NCI-H2029 (cell line): ENCODE data around the gene MRPS35.
"Not testable (repeated sequence)": the region's sequence is repeated elsewhere in the genome, so short reads cannot be mapped to it uniquely, and the experiment has no call there.

Experiments
- DNase-seq: peaks from one replicate; lab custom pipeline; 2025; lab: John Stamatoyannopoulos, UW

MRPS35 gene

GRCh38 chr12:27709212-27709931 lies 1.3 kb upstream of the MRPS35 start:
- no peak for DNase-seq

GRCh38 chr12:27709932-27710591 lies 570 bp upstream of the MRPS35 start:
- peak; percentile 26 for DNase-seq

GRCh38 chr12:27711317-27711682 lies 668 bp downstream of the MRPS35 start:
- no peak for DNase-seq

- no peak for DNase-seq
Observed at GRCh38 chr12:27711967-27712366, 1.3 kb downstream of the MRPS35 start.

GRCh38 chr12:27723212-27723611 lies 12.6 kb downstream of the MRPS35 start:
- DNase-seq, result no peak

- no peak for DNase-seq
Observed at GRCh38 chr12:27730097-27730588, 19.5 kb downstream of the MRPS35 start.

GRCh38 chr12:27732281-27732680 lies 21.6 kb downstream of the MRPS35 start:
- DNase-seq, result no peak

- DNase-seq, result no peak
Observed at GRCh38 chr12:27733052-27733656, 22.5 kb downstream of the MRPS35 start.

GRCh38 chr12:27733791-27734190 lies 23.2 kb downstream of the MRPS35 start:
- DNase-seq, result no peak

GRCh38 chr12:27734321-27734720 lies 23.7 kb downstream of the MRPS35 start:
- not testable (repeated sequence) for DNase-seq

- DNase-seq, result no peak
Observed at GRCh38 chr12:27743601-27744000, 33.0 kb downstream of the MRPS35 start.

- not testable (repeated sequence) for DNase-seq
Observed at GRCh38 chr12:27745734-27746133, 35.1 kb downstream of the MRPS35 start.

- DNase-seq, result peak; percentile 5
Observed at GRCh38 chr12:27747111-27747820, 36.6 kb downstream of the MRPS35 start.

- DNase-seq, result peak; percentile 92
Observed at GRCh38 chr12:27751386-27752047, 40.9 kb downstream of the MRPS35 start.

GRCh38 chr12:27754795-27755194 lies 44.2 kb downstream of the MRPS35 start:
- DNase-seq, result no peak

- no peak for DNase-seq
Observed at GRCh38 chr12:27756670-27757195, 46.1 kb downstream of the MRPS35 start.

- no peak for DNase-seq
Observed at GRCh38 chr12:27762757-27763156, 52.1 kb downstream of the MRPS35 start.

- no peak for DNase-seq
Observed at GRCh38 chr12:27766587-27766986, 56.0 kb downstream of the MRPS35 start.

- no peak for DNase-seq
Observed at GRCh38 chr12:27769142-27769673, 58.6 kb downstream of the MRPS35 start.

GRCh38 chr12:27771481-27772327 lies 61.1 kb downstream of the MRPS35 start:
- no peak for DNase-seq
